CD4-positive, alpha-beta T cell (primary cell): ENCODE measurements around the gene LBX2. TPM values are rescaled to one million over a fixed set of nuclear protein-coding genes. Genes with fewer than 3 reads are reported as not detected.
A peak's percentile ranks its signal among the peaks of the same experiment; 100 is the strongest.

Experiments used
- ATAC-seq: fragments of 200-7000 bp; cut with Tn5 transposase; one replicate; pipeline ENCODE4 v1.10.0; 2022; ENCODE audit warnings: mild to moderate bottlenecking; ENCODE audit not compliant: poor library complexity
- CTCF ChIA-PET: fragments of 350-600 bp; sonication (Branson Sonifier 250); formaldehyde crosslinking; loops from one replicate; lab custom pipeline; 2021; ENCODE audit warnings: antibody characterized with exemption, inconsistent platforms; lab: Charles Lee
- POLR2A ChIA-PET: fragments of 350-600 bp; sonication (Branson Sonifier 250); formaldehyde crosslinking; loops from one replicate; lab custom pipeline; 2021; ENCODE audit warnings: antibody characterized with exemption, inconsistent platforms; lab: Charles Lee
- DNase-seq, 14 experiments: peaks; one replicate each; pipeline ENCODE4 v3.0.0-alpha.2; 2013 to 2020; ENCODE audit warnings: mixed read lengths in 2 of 14
- H3K27ac ChIP-seq, 2 donors: one replicate each; pipeline versions ENCODE4 v1.5.1 to v1.7.0; 2013; ENCODE audit warnings: low read length in 2 of 2, low read depth in 1 of 2, mild to moderate bottlenecking in 1 of 2
- H3K27me3 ChIP-seq, 2 experiments: 1 replicate in 1 of 2; 2 replicates in 1 of 2; pipeline versions ENCODE4 v1.6.1 to v1.7.0; 2013; ENCODE audit warnings: low read length in 2 of 2, control low read depth in 1 of 2, mild to moderate bottlenecking in 1 of 2, moderate library complexity in 1 of 2; ENCODE audit not compliant: insufficient read depth in 2 of 2, control insufficient read depth in 1 of 2
- H3K36me3 ChIP-seq: one replicate; pipeline ENCODE4 v1.6.1; 2013; ENCODE audit warnings: low read length, control low read depth; ENCODE audit not compliant: insufficient read depth
- H3K4me1 ChIP-seq: one replicate; pipeline ENCODE4 v1.6.1; 2013; ENCODE audit warnings: low read length, control low read depth; ENCODE audit not compliant: insufficient read depth
- H3K4me3 ChIP-seq: one replicate; pipeline ENCODE4 v1.5.1; 2013; ENCODE audit warnings: mild to moderate bottlenecking, low read length, moderate library complexity
- H3K9me3 ChIP-seq, 2 experiments: 1 replicate in 1 of 2; 2 replicates in 1 of 2; pipeline versions ENCODE4 v1.6.1 to v1.7.0; 2013; ENCODE audit warnings: low read length in 2 of 2, mild to moderate bottlenecking in 2 of 2, control low read depth in 1 of 2, moderate library complexity in 1 of 2; ENCODE audit not compliant: control insufficient read depth in 1 of 2, insufficient read depth in 1 of 2
- H3K27ac Mint-ChIP-seq: one replicate; pipeline ENCODE4 v1.8.0; 2020; ENCODE audit warnings: mixed read lengths
- H3K27me3 Mint-ChIP-seq: one replicate; pipeline ENCODE4 v1.8.0; 2021; ENCODE audit warnings: mixed read lengths
- H3K36me3 Mint-ChIP-seq: one replicate; pipeline ENCODE4 v1.8.0; 2021; ENCODE audit warnings: low read depth, mixed read lengths
- H3K4me1 Mint-ChIP-seq: one replicate; pipeline ENCODE4 v1.8.0; 2021; ENCODE audit warnings: low read depth, mixed read lengths
- H3K4me3 Mint-ChIP-seq: one replicate; pipeline ENCODE4 v1.8.0; 2020; ENCODE audit warnings: mild to moderate bottlenecking, mixed read lengths
- H3K9me3 Mint-ChIP-seq: one replicate; pipeline ENCODE4 v1.8.0; 2020; ENCODE audit warnings: mixed read lengths
- intact Hi-C, 2 experiments: fragments of 100-400 bp; cut with DNase I in 1 of 2; cut with micrococcal nuclease in 1 of 2; formaldehyde crosslinking; loops; one replicate each; pipeline versions ENCODE4 v1.15.1 to v1.9.0; 2023 to 2025; cut with DNase I, micrococcal nuclease
- total RNA-seq, 174 experiments: library from RNA in 2 of 174; stranded (reverse) in 2 of 174; gene quantifications; one replicate each; pipeline ENCODE4 v1.2.3 and lab custom pipeline; 2021 to 2026
- TF ChIP-seq, protein P1 (sequence below): fragments of 200-600 bp; IDR thresholded peaks from one replicate; pipeline ENCODE4 v1.8.0; 2022; ENCODE audit warnings: antibody characterized with exemption, mild to moderate bottlenecking

LBX2 gene
- total RNA-seq, 2 experiments from 2014 or later: not detected

DNA sequence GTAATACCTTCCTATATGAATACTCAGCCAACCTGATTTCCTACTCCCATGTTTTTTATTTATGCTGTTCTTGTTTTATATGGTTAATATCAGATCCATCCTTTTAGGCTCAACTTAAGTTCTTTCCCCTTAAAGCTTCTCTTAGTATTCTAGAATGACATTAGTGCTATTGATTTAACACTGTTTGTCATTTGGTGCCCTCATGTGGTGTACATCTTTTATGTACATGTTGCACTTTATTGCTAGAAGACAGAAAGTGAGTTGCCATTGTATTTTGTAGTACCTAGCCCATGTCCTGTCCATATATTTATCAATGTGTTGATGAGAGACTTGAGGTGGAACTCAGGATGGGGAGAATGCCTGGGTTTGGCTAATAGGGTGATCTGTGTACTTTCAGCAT, 32.8 kb upstream of the LBX2 start:
- ATAC-seq (no peak), DNase-seq (peak in 3 of 14 experiments; percentile 67 to 73 (median 70))
- H3K27ac ChIP-seq: no peak overlapping the region
- H3K4me1 ChIP-seq: peaks cover 30% of the 10 kb centered on the region
- ChIA-PET CTCF (interaction anchor here (0.7 to 4.6 kb wide), 11 partner anchors 22 to 282 kb away, joined by 3 to 34 read pairs (median 4); partner anchors contain the start of genes CCDC142, INO80B, LBX2 and TTC31), POLR2A (interaction anchor here (0.6 to 3.8 kb wide), 10 partner anchors 15 to 354 kb away, joined by 3 to 27 read pairs (median 3); partner anchors contain the start of genes C2orf81, CCDC142, MOB1A and PCGF1)
- Mint-ChIP-seq H3K36me3 (peaks cover 35% of the 10 kb centered on the region), H3K4me3 (peak overlapping the region; percentile 74), H3K9me3 (no peaks in the 10 kb centered on the region), H3K4me1 (peaks cover 36% of the 10 kb centered on the region), H3K27me3 (no peaks in the 10 kb centered on the region), H3K27ac (peak overlapping the region; percentile 20)
- intact Hi-C loops: loop anchor here (1.0 to 10.0 kb wide), 5 partner anchors 49 to 707 kb away; partner anchors contain the start of genes TTC31 (in 2 of the 2) and STAMBP (in 1 of the 2)
- no peaks in the 10 kb centered on the region for H3K27me3 ChIP-seq
- H3K4me3 ChIP-seq: no peak overlapping the region
- peaks cover 25% of the 10 kb centered on the region for H3K36me3 ChIP-seq
- TF ChIP-seq, protein P1, sequence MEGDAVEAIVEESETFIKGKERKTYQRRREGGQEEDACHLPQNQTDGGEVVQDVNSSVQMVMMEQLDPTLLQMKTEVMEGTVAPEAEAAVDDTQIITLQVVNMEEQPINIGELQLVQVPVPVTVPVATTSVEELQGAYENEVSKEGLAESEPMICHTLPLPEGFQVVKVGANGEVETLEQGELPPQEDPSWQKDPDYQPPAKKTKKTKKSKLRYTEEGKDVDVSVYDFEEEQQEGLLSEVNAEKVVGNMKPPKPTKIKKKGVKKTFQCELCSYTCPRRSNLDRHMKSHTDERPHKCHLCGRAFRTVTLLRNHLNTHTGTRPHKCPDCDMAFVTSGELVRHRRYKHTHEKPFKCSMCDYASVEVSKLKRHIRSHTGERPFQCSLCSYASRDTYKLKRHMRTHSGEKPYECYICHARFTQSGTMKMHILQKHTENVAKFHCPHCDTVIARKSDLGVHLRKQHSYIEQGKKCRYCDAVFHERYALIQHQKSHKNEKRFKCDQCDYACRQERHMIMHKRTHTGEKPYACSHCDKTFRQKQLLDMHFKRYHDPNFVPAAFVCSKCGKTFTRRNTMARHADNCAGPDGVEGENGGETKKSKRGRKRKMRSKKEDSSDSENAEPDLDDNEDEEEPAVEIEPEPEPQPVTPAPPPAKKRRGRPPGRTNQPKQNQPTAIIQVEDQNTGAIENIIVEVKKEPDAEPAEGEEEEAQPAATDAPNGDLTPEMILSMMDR: peak; percentile 56
- H3K9me3 ChIP-seq: no peaks in the 10 kb centered on the region

DNA sequence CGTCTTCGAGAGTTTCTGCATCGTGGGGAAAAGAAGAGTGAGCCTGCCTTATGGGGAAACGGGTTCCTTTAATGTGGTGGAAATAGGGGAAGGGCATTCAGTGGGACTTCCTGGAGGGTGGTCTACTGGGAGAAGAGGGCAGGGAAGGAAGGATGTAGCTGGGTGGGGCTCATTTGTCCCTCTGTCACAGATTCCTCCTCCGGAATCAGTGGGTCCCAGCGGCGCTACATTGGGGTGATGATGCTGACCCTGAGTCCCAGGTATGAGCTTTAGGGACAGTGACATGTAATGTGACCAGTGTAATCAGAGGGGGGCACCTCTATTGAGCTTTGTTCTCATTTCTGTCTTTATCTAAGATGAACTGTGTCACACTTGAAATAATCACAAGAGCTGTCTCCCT, 32.3 kb upstream of the LBX2 start:
- ChIA-PET POLR2A (interaction anchor here (0.6 to 3.8 kb wide), 11 partner anchors 14 to 353 kb away, joined by 3 to 27 read pairs (median 3); partner anchors contain the start of genes C2orf81, CCDC142, MOB1A and PCGF1), CTCF (interaction anchor here (0.7 to 4.6 kb wide), 12 partner anchors 15 to 282 kb away, joined by 3 to 34 read pairs (median 4); partner anchors contain the start of genes CCDC142, INO80B, LBX2 and TTC31)
- TF ChIP-seq, protein P1: no peak
- H3K4me1 ChIP-seq: peaks cover 32% of the 10 kb centered on the region
- DNase-seq (no peak), ATAC-seq (no peak)
- peaks cover 31% of the 10 kb centered on the region for H3K36me3 ChIP-seq
- Mint-ChIP-seq H3K36me3 (peaks cover 40% of the 10 kb centered on the region), H3K9me3 (no peaks in the 10 kb centered on the region), H3K27me3 (no peaks in the 10 kb centered on the region), H3K27ac (peak overlapping the region; percentile 20), H3K4me3 (peak overlapping the region; percentile 74), H3K4me1 (peaks cover 36% of the 10 kb centered on the region)
- no peak overlapping the region for H3K4me3 ChIP-seq
- no peak overlapping the region for H3K27ac ChIP-seq
- intact Hi-C loops: loop anchor here (1.0 to 10.0 kb wide), 6 partner anchors 48 to 707 kb away; partner anchors contain the start of genes TTC31 (in 2 of the 2) and STAMBP (in 1 of the 2)
- H3K9me3 ChIP-seq: peaks cover 0 to 3% of the 10 kb centered on the region in 2 experiments
- H3K27me3 ChIP-seq: no peaks in the 10 kb centered on the region

DNA sequence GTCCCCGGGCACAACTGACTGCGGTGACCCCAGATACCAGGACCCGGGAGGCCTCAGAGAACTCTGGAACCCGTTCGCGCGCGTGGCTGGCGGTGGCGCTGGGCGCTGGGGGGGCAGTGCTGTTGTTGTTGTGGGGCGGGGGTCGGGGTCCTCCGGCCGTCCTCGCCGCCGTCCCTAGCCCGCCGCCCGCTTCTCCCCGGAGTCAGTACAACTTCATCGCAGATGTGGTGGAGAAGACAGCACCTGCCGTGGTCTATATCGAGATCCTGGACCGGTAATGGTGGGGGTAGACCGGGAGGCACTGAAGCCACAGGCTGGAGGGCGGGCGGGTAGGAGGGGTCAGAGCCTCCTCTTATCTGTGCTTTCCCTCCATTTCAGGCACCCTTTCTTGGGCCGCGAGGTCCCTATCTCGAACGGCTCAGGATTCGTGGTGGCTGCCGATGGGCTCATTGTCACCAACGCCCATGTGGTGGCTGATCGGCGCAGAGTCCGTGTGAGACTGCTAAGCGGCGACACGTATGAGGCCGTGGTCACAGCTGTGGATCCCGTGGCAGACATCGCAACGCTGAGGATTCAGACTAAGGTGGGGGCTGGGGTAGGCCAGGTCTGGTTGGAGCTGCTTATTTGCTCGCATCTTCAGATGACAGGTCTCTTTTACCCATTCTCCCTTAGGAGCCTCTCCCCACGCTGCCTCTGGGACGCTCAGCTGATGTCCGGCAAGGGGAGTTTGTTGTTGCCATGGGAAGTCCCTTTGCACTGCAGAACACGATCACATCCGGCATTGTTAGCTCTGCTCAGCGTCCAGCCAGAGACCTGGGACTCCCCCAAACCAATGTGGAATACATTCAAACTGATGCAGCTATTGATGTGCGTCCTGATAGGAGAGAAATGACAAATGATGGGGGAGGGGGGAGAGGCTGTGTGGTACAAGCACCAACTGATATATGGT, 31.1 kb upstream of the LBX2 start:
- Histone ChIP-seq H3K4me3 (peak overlapping the region; percentile 84), H3K36me3 (peaks cover 41% of the 10 kb centered on the region), H3K27me3 (no peaks in the 10 kb centered on the region), H3K4me1 (peaks cover 35% of the 10 kb centered on the region), H3K27ac (peak overlapping the region; percentile 79 to 86), H3K9me3 (peaks cover 0 to 6% of the 10 kb centered on the region in 2 experiments)
- TF ChIP-seq, protein P1: no peak
- peak overlapping the region; percentile 91 for H3K4me3 Mint-ChIP-seq
- POLR2A ChIA-PET: interaction anchor here (0.7 to 3.8 kb wide), 22 partner anchors 10 to 707 kb away, joined by 3 to 37 read pairs (median 9); partner anchors contain the start of genes C2orf81, CCDC142, INO80B and LBX2
- no peaks in the 10 kb centered on the region for H3K9me3 Mint-ChIP-seq
- peaks cover 52% of the 10 kb centered on the region for H3K36me3 Mint-ChIP-seq
- ATAC-seq (peak; percentile 21), DNase-seq (peak in 8 of 14 experiments; percentile 21 to 83 (median 40))
- intact Hi-C loops: loop anchor here (1.0 to 10.0 kb wide), 5 partner anchors 24 to 706 kb away; partner anchors contain the start of genes DOK1 (in 1 of the 2) and STAMBP (in 1 of the 2)
- H3K27me3 Mint-ChIP-seq: no peaks in the 10 kb centered on the region
- peaks cover 42% of the 10 kb centered on the region for H3K4me1 Mint-ChIP-seq
- CTCF ChIA-PET: interaction anchor here (1.4 to 4.6 kb wide), 5 partner anchors 14 to 57 kb away, joined by 3 to 34 read pairs (median 6); partner anchors contain the start of genes CCDC142, PCGF1, TLX2 and TTC31
- peak overlapping the region; percentile 84 for H3K27ac Mint-ChIP-seq
